Hepatocyte (in vitro differentiated cells): ENCODE measurements around the gene GRIK4. TPM values are rescaled to one million over a fixed set of nuclear protein-coding genes. Genes with fewer than 3 reads are reported as not detected.

Experiments
- DNase-seq: peaks from one replicate; pipeline ENCODE4 v3.0.0-alpha.2; 2016; ENCODE audit warnings: low spot score
- H2AFZ ChIP-seq: fragments of 200-600 bp; sonication (generic); 2 replicates; pipeline ENCODE4 v1.6.0; 2016; ENCODE audit warnings: antibody characterized with exemption, mild to moderate bottlenecking
- H3K27ac ChIP-seq: fragments of 200-600 bp; sonication (generic); 2 replicates; pipeline ENCODE4 v1.5.1; 2016; ENCODE audit warnings: mild to moderate bottlenecking
- H3K27me3 ChIP-seq: fragments of 200-600 bp; sonication (generic); 2 replicates; pipeline ENCODE4 v1.6.1; 2016
- H3K36me3 ChIP-seq: fragments of 200-600 bp; sonication (generic); replicated peaks from 2 replicates; pipeline ENCODE4 v1.5.1; 2016; ENCODE audit warnings: low read depth; ENCODE audit not compliant: insufficient read depth
- H3K4me1 ChIP-seq: fragments of 200-600 bp; sonication (generic); 2 replicates; pipeline ENCODE4 v1.5.1; 2016; ENCODE audit warnings: mild to moderate bottlenecking, moderate library complexity; ENCODE audit not compliant: insufficient read depth
- H3K4me2 ChIP-seq: fragments of 200-600 bp; sonication (generic); 2 replicates; pipeline ENCODE4 v1.6.0; 2016
- H3K4me3 ChIP-seq: fragments of 200-600 bp; sonication (generic); 2 replicates; pipeline ENCODE4 v1.5.1; 2016; ENCODE audit warnings: mild to moderate bottlenecking
- H3K79me2 ChIP-seq: fragments of 200-600 bp; sonication (generic); 2 replicates; pipeline ENCODE4 v1.6.0; 2017; ENCODE audit warnings: mild to moderate bottlenecking
- H3K9me2 ChIP-seq: fragments of 200-600 bp; sonication (generic); replicated peaks from 2 replicates; pipeline ENCODE4 v1.6.0; 2017; ENCODE audit warnings: mild to moderate bottlenecking; ENCODE audit not compliant: insufficient read depth
- H3K9me3 ChIP-seq: fragments of 200-600 bp; sonication (generic); 2 replicates; pipeline ENCODE4 v1.5.1; 2016; ENCODE audit warnings: low read depth, mild to moderate bottlenecking
- H4K20me1 ChIP-seq: fragments of 200-600 bp; sonication (generic); 2 replicates; pipeline ENCODE4 v1.6.0; 2016; ENCODE audit warnings: mild to moderate bottlenecking; ENCODE audit not compliant: insufficient read depth, poor library complexity, severe bottlenecking
- EZH2 ChIP-seq: fragments of 200-600 bp; sonication (generic); IDR thresholded peaks from 2 replicates; pipeline ENCODE4 v1.6.1; 2016; ENCODE audit warnings: antibody characterized with exemption, mild to moderate bottlenecking, borderline replicate concordance
- EZH2phosphoT487 ChIP-seq: fragments of 200-600 bp; sonication (generic); IDR thresholded peaks from one replicate; pipeline ENCODE4 v1.6.1; 2018; ENCODE audit warnings: antibody characterized with exemption, mild to moderate bottlenecking, low read depth, moderate library complexity; ENCODE audit not compliant: unreplicated experiment, severe bottlenecking
- WGBS: methylation state at CpG from one replicate; pipeline ENCODE4 v1.1.6; 2016; ENCODE audit warnings: low lambda C conversion rate; ENCODE audit errors: missing lambda C conversion rate; 5-methylcytosine and 5-hydroxymethylcytosine counted together
- polyA plus RNA-seq: library from polyadenylated mRNA; unstranded; fragments of >200 nt; fragmentation: Nextera tagmentation; extraction: Ambion mirVana; gene quantifications from 2 replicates; pipeline ENCODE4 v1.2.1, GENCODE V29; 2016
- total RNA-seq: library from RNA; depleted of rRNA; stranded (reverse); fragments of >200 nt; gene quantifications from 2 replicates; pipeline ENCODE4 v1.2.3, GENCODE V29; 2014
- TF ChIP-seq, protein P1 (sequence below): fragments of 200-600 bp; sonication (generic); IDR thresholded peaks from 2 replicates; pipeline ENCODE4 v1.5.1; 2016; ENCODE audit warnings: antibody characterized with exemption, mild to moderate bottlenecking; ENCODE audit not compliant: poor library complexity

The GRIK4 gene
- total and polyA plus RNA-seq, 2 experiments from 2014 or later: 1.5 to 2.3 TPM

DNA sequence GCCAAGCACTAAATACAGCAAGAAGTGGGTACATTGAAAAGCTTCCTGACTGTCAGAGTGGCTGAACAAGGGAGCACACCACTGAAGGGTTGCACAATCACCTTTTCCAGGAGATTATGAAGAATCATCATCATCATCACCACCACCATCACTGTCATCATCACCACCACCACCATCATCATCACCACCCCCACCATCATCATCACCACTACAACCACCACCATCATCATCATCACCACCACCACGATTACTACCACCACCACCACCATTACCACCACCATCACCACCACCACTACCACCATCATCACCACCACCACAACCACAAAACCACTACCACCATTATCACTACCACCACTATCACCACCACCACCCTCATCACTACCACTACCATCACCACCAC lies 364.4 kb downstream of the GRIK4 start:
- Histone ChIP-seq H2AFZ (no peak overlapping the region), H3K9me3 (no peaks in the 10 kb centered on the region), H3K9me2 (no peaks in the 10 kb centered on the region), H3K4me1 (no peaks in the 10 kb centered on the region), H3K27ac (no peak overlapping the region), H3K4me2 (no peak overlapping the region), H3K27me3 (no peaks in the 10 kb centered on the region), H4K20me1 (no peaks in the 10 kb centered on the region), H3K79me2 (no peaks in the 10 kb centered on the region), H3K4me3 (no peak overlapping the region), H3K36me3 (no peaks in the 10 kb centered on the region)
- TF ChIP-seq EZH2phosphoT487: no peak
- TF ChIP-seq, protein P1, sequence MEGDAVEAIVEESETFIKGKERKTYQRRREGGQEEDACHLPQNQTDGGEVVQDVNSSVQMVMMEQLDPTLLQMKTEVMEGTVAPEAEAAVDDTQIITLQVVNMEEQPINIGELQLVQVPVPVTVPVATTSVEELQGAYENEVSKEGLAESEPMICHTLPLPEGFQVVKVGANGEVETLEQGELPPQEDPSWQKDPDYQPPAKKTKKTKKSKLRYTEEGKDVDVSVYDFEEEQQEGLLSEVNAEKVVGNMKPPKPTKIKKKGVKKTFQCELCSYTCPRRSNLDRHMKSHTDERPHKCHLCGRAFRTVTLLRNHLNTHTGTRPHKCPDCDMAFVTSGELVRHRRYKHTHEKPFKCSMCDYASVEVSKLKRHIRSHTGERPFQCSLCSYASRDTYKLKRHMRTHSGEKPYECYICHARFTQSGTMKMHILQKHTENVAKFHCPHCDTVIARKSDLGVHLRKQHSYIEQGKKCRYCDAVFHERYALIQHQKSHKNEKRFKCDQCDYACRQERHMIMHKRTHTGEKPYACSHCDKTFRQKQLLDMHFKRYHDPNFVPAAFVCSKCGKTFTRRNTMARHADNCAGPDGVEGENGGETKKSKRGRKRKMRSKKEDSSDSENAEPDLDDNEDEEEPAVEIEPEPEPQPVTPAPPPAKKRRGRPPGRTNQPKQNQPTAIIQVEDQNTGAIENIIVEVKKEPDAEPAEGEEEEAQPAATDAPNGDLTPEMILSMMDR: no peak
- no peak for TF ChIP-seq EZH2
- no CpG with 5 or more reads among the region's 1 CpG for WGBS
- DNase-seq: no peak

DNA sequence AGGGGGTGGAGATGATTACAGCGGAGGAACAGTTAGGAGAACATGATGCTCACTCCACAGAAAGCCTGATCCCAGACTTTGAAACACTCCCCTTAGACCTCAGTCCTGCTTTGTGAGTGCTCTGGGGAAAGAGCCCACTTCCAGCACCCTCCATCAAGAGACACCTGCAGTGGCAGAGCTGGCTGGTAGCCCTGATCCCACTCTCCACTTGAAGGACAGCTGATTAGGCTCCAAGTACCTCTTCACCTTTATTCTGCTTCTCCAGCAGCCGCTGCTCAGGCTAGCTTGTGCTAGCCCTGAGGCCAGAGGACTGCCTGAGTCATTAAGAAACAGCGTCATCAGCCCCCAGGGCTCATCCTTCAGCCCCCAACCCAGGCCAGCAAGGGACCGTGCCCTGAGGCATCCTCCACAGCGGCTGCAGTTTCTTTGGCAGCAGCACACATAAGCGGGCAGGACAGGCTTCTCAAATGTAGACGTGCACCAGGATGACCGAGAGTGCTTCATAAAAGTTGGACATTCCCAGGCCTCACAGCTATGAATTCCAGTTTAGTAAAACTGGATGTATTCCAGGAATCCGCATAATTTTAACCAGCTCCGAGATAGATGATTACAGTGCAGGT lies 366.3 kb downstream of the GRIK4 start:
- no peak overlapping the region for H3K27ac ChIP-seq
- no peak overlapping the region for H3K4me2 ChIP-seq
- H3K9me2 ChIP-seq: no peaks in the 10 kb centered on the region
- 88% methylated on average over 10 of the region's 10 CpGs for WGBS
- no peaks in the 10 kb centered on the region for H3K36me3 ChIP-seq
- H3K4me3 ChIP-seq: no peak overlapping the region
- TF ChIP-seq EZH2 (no peak), EZH2phosphoT487 (no peak)
- TF ChIP-seq, protein P1: no peak
- no peaks in the 10 kb centered on the region for H3K9me3 ChIP-seq
- no peaks in the 10 kb centered on the region for H3K4me1 ChIP-seq
- no peaks in the 10 kb centered on the region for H3K27me3 ChIP-seq
- no peaks in the 10 kb centered on the region for H3K79me2 ChIP-seq
- H2AFZ ChIP-seq: no peak overlapping the region
- DNase-seq: no peak
- H4K20me1 ChIP-seq: no peaks in the 10 kb centered on the region

DNA sequence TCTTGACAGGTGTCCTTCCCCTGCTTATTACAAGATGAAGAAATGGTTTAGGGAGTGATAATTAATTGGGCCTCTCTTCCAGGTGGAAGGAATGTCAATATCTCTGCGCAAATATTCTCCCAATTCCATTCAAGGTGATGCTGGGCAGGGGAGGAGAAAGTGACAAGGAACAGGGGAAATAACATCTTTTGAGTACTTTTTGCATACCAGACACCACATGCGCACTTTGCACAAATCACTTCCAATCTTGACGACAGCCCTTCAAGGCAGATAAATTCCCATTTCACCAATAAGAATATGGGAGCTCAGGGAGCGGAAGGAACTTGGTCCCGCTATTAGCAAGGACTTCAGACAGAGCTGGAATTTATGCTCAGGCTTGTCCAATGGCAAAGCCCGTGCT lies 367.2 kb downstream of the GRIK4 start:
- H3K27ac ChIP-seq: no peak overlapping the region
- H3K79me2 ChIP-seq: no peaks in the 10 kb centered on the region
- no peaks in the 10 kb centered on the region for H3K4me1 ChIP-seq
- no peaks in the 10 kb centered on the region for H3K9me3 ChIP-seq
- 95% methylated on average over 6 of the region's 6 CpGs for WGBS
- no peaks in the 10 kb centered on the region for H3K27me3 ChIP-seq
- H3K9me2 ChIP-seq: no peaks in the 10 kb centered on the region
- H4K20me1 ChIP-seq: no peaks in the 10 kb centered on the region
- no peak overlapping the region for H3K4me2 ChIP-seq
- no peak overlapping the region for H3K4me3 ChIP-seq
- H2AFZ ChIP-seq: no peak overlapping the region
- DNase-seq: no peak
- H3K36me3 ChIP-seq: no peaks in the 10 kb centered on the region
- TF ChIP-seq, protein P1: no peak
- TF ChIP-seq EZH2 (no peak), EZH2phosphoT487 (no peak)
